GM13977 (cell line): ENCODE results near the gene ZNRD2.
A peak's percentile ranks its signal among the peaks of the same experiment; 100 is the strongest.

Source experiments
- DNase-seq: peaks from one replicate; pipeline ENCODE4 v3.0.0; 2012; ENCODE audit warnings: low spot score
- in situ Hi-C: fragments of 300-500 bp; cut with MboI; formaldehyde crosslinking; loops from one replicate; pipeline ENCODE4 v1.12.0; 2022; ENCODE audit warnings: low sequenced_read_pairs, low pct_unique_long_range_greater_than_20kb, mixed read lengths, inconsistent platforms; ENCODE audit not compliant: unreplicated experiment
- TF ChIP-seq, protein P1 (sequence below): IDR thresholded peaks from 2 replicates; pipeline ENCODE4 v1.5.1; 2012; ENCODE audit warnings: mild to moderate bottlenecking, control low read depth; ENCODE audit not compliant: insufficient read depth; ENCODE audit errors: extremely low read depth, missing control alignments

ZNRD2 gene

DNA sequence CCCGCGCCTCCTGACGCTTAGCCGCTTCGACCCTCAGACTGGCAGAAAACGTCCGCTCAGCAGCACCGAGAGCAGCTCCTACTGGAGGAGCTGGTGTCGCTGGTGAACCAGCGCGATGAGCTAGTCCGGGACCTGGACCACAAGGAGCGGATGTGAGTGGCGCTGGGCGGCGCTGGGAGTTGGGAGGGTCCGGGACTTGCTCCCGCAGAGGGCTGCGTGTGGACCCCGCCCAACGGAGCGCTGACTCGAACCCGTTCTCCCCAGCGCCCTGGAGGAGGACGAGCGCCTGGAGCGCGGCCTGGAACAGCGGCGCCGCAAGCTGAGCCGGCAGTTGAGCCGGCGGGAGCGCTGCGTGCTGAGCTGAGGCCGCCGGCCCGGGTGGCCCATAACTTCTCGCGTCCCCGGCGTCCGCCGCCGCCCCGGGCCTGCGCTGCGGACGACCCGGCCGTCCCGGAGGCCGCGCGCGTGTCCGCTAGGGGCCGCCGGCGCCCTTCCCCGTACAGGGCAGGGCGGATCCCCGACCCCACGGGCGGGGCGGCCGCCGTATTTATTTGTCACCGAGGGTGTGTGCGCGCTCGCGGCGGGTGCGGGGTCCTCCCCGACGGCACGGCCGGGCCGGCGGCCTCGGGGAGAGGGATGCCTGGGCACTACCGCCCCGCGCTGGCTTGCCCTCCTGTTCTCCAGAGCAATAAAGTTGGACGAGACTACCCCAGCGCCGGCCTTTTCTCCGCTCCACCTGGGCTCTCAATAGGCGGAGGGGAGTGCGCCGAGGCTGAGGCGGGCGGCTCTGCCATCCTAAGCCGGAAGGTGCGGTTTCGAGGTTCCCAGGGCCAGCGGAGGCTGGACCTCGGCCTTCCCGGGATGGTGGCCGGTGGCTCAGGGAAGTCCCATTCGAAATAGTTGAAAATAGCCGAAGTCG lies 21.9 kb downstream of the ZNRD2 start:
- TF ChIP-seq, protein P1, sequence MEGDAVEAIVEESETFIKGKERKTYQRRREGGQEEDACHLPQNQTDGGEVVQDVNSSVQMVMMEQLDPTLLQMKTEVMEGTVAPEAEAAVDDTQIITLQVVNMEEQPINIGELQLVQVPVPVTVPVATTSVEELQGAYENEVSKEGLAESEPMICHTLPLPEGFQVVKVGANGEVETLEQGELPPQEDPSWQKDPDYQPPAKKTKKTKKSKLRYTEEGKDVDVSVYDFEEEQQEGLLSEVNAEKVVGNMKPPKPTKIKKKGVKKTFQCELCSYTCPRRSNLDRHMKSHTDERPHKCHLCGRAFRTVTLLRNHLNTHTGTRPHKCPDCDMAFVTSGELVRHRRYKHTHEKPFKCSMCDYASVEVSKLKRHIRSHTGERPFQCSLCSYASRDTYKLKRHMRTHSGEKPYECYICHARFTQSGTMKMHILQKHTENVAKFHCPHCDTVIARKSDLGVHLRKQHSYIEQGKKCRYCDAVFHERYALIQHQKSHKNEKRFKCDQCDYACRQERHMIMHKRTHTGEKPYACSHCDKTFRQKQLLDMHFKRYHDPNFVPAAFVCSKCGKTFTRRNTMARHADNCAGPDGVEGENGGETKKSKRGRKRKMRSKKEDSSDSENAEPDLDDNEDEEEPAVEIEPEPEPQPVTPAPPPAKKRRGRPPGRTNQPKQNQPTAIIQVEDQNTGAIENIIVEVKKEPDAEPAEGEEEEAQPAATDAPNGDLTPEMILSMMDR: no peak
- DNase-seq: no peak
- in situ Hi-C loops: no loop called here

DNA sequence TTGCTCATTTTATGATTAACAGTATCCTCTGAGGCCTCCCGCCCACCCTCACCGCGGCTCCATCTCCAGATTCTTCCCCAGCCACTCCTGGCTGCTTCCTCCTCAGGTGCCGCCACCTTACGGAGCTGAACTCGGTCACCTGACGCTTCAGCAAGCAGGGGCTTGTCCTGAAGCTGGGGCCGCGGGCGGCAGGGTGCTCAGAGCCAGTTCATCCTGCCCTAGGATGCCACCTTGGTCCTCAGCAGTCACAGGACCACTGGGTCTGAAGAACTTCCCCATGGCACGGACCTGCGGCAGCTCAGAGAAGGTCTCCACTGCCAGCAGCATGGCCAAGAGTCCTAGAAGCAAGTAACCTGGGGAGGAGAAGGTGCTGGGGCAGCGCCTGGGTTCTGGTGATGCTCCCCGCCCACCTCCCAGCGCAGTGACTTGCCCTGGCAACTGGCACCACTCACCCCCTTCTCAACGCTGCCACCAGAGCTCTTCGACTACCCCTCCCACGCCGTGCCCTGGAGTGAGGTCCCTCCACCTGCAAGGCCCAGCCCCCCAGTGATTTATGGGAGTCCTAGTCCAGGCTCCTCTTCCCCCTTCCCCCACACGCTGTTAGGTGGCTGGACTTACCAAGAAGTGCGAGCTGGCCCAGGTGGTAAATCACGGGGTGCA lies 22.7 kb downstream of the ZNRD2 start:
- in situ Hi-C loops: no loop called here
- TF ChIP-seq, protein P1: no peak
- no peak for DNase-seq

DNA sequence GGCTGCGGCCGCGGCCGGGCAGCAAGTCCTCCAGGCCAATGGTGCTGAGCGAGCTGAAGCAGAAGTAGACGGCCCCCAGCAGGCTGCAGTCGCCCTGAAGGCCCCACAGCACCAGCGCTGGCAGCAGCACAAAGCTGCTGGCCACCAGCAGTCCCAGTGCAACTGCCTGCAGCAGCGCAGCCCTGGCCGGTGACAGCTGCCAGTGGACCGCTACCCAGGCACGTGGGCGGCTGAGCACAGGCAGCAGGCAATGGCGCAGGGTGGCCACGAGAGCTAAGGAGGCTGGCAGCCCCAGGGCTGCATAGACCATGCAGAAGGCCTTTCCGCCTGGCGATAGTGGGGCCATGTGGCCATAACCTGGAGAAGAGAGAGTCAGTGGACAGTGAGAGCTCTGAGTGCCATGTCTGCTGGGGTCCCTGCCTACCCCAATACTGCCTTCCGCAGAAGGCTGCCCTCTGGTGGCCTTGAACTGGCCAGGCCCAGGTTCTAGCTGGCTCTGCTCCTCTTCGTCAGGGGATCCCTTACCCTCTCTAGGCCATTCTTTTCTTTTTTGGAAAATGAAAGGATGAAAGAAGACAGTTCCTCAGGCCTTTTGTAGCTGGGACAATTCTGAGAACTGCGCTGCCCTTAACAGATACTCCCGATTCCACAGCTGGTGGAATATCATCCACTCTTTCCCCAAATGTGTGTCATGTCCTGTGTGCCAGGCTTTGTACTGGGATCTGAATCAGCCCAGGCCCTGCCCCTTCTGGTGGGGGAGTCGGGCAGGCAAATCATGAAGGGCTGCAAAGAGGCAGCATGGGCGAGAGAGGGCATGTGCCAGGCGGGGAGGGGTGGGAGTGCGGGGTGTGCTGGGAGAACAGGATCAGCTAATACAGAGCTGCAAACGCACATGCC lies 23.5 kb downstream of the ZNRD2 start:
- in situ Hi-C loops: no loop called here
- TF ChIP-seq, protein P1: peak; percentile 64
- peak; percentile 79 for DNase-seq

DNA sequence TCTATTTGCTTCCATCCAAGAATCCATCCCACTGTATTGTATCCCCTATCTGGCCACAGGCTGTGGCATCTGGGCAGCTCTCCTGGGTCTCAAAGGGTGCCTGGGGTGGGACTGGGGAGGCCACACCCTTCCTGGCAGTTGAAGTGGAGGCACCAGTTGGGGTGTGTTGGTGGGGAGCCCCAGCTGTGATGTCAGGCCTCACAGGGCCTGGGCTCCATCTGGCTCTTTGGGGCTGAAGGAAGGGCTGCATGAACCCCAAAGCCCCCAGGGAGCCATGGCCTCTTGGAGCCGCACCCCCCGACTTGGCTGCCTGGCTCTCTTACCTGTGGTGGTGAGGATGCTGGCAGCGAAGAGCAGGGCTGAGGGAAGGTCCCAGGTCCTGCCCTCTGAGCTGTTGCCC lies 24.9 kb downstream of the ZNRD2 start:
- TF ChIP-seq, protein P1: no peak
- in situ Hi-C loops: no loop called here
- no peak for DNase-seq

DNA sequence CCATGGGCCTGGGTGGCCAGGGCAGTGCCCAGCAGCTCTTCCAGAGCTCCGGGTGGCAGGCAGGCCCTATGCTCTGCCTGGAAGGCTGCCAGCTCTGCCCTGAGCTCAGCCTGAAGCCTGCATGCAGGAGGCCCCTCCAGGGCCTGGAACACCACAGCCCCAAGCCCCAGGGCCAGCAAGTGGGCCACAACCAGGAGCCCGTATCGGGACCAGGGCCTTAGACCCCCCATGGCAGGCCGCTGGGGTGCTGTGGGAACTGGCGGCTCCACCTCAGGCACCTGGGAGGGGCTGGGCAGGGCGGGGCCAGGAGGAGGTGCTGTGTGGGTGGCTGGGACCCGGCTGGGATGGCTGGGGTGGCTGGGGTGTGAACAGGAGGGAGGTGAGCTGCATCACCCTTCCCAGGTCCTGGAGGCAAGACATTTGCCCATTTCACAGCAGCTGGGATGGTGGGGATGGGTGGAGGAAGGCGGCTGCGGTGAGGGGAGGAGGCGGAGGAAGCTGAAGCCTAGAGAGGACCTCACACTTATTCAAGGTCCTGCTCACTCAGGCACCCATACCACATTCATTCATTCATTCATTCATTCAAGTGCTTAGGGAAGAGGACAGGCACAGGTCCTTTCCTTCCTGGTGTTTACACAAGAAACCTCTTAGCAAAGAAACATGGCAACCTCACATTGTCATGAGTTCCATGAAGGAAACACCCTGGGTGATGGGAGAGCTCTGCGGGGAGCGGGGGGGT lies 25.4 kb downstream of the ZNRD2 start, which contains the start of gene KCNK7:
Gene KCNK7, minus strand, starts transcription at position 258 of the 739 bp plus-strand sequence. Its CDS starts 28 bp downstream, at position 230.
- in situ Hi-C loops: no loop called here
- no peak for DNase-seq

More for the DNA sequence above, 25.4 kb downstream of the ZNRD2 start, which contains the start of gene KCNK7:
- TF ChIP-seq, protein P1: no peak
